Gastrocnemius medialis (tissue), 4 donors: ENCODE measurements around the gene FBXW4. TPM values are rescaled to one million over a fixed set of nuclear protein-coding genes. Genes with fewer than 3 reads are reported as not detected.

Experiments used
- ATAC-seq, 2 donors: fragments of 150-250 bp; one replicate each; pipeline ENCODE4 v1.9.1; 2016
- DNase-seq, 2 donors: peaks; one replicate each; pipeline ENCODE4 v3.0.0-alpha.2; 2019
- H3K27ac ChIP-seq, 4 donors: fragments of 200-600 bp; sonication (generic); 1 replicate in 1 of 4; 2 replicates in 3 of 4; pipeline ENCODE4 v1.5.1; 2016 to 2018; ENCODE audit warnings: mild to moderate bottlenecking in 2 of 4, moderate library complexity in 1 of 4
- H3K27me3 ChIP-seq, 3 donors: fragments of 200-600 bp; sonication (generic) in 2 of 3; 1 replicate in 1 of 3; 2 replicates in 2 of 3; pipeline versions ENCODE4 v1.5.1 to v1.6.0; 2016 to 2019; ENCODE audit warnings: mild to moderate bottlenecking in 1 of 3, moderate library complexity in 1 of 3
- H3K36me3 ChIP-seq, 2 donors: fragments of 200-600 bp; sonication (generic) in 1 of 2; one replicate each; pipeline ENCODE4 v1.5.1; 2017 to 2018
- H3K4me1 ChIP-seq, 2 donors: fragments of 200-600 bp; sonication (generic) in 1 of 2; one replicate each; pipeline ENCODE4 v1.5.1; 2016 to 2017; ENCODE audit warnings: mild to moderate bottlenecking in 2 of 2
- H3K4me3 ChIP-seq, 4 donors: fragments of 200-600 bp; sonication (generic) in 3 of 4; 1 replicate in 1 of 4; 2 replicates in 3 of 4; pipeline ENCODE4 v1.5.1; 2016 to 2019; ENCODE audit warnings: mild to moderate bottlenecking in 2 of 4
- H3K9me3 ChIP-seq, 3 donors: fragments of 200-600 bp; sonication (generic) in 2 of 3; 1 replicate in 1 of 3; 2 replicates in 2 of 3; pipeline ENCODE4 v1.5.1; 2016 to 2019
- CTCF ChIP-seq, 5 experiments: fragments of 450-650 bp in 3 of 5; fragments of 200-600 bp in 2 of 5; sonication (generic) in 2 of 5; IDR thresholded peaks in 4 of 5; conservative IDR thresholded peaks in 1 of 5; 1 replicate in 4 of 5; 2 replicates in 1 of 5; pipeline ENCODE4 v1.5.1; 2016 to 2019; ENCODE audit warnings: antibody characterized with exemption in 5 of 5, mild to moderate bottlenecking in 3 of 5, moderate library complexity in 3 of 5
- POLR2A ChIP-seq, 2 donors: fragments of 450-650 bp; IDR thresholded peaks; one replicate each; pipeline ENCODE4 v1.6.1; 2017; ENCODE audit warnings: antibody characterized with exemption in 2 of 2, mild to moderate bottlenecking in 2 of 2, moderate library complexity in 2 of 2
- in situ Hi-C, 4 donors: fragments of 200-750 bp; cut with MboI; loops; one replicate each; pipeline versions ENCODE4 v1.15.0 to v1.8.0; 2017; ENCODE audit warnings: low sequenced_read_pairs in 4 of 4
- intact Hi-C: fragments of 100-400 bp; cut with DNase I; formaldehyde crosslinking; loops from one replicate; pipeline ENCODE4 v1.15.1; 2023; ENCODE audit warnings: low total_unique reads
- total RNA-seq, 4 donors: library from RNA; depleted of rRNA; stranded (reverse); fragments of >200 nt; gene quantifications; one replicate each; pipeline versions ENCODE4 v1.1.0 to v1.2.3, GENCODE V29; 2016

FBXW4 gene
- total RNA-seq, 4 donors from 2014 or later: 43.1 to 72.6 (median 70.2) TPM

- ATAC-seq (no peak), DNase-seq (no peak)
- H3K4me1 ChIP-seq: no peaks in the 10 kb centered on the region
- H3K36me3 ChIP-seq: peaks cover 0 to 25% of the 10 kb centered on the region in 2 donors
- in situ Hi-C loops (no loop called here), intact Hi-C loops (no loop called here)
- no peak overlapping the region for H3K4me3 ChIP-seq
- no peak for TF ChIP-seq POLR2A (IDR thresholded peaks at IDR 0.05)
- no peak for TF ChIP-seq CTCF (IDR thresholded peaks at IDR 0.05 in 4 of 5, conservative IDR thresholded peaks at IDR 0.05 in 1 of 5)
- H3K27me3 ChIP-seq: no peaks in the 10 kb centered on the region
- no peak overlapping the region for H3K27ac ChIP-seq
- no peaks in the 10 kb centered on the region for H3K9me3 ChIP-seq
Observed at GRCh38 chr10:101615525-101616116, 79.3 kb downstream of the FBXW4 start.

- Histone ChIP-seq H3K4me1 (no peaks in the 10 kb centered on the region), H3K9me3 (no peaks in the 10 kb centered on the region), H3K4me3 (no peak overlapping the region), H3K27me3 (no peaks in the 10 kb centered on the region), H3K27ac (no peak overlapping the region), H3K36me3 (peaks cover 0 to 32% of the 10 kb centered on the region in 2 donors)
- DNase-seq (no peak), ATAC-seq (no peak)
- in situ Hi-C loops: no loop called here
- TF ChIP-seq POLR2A (IDR thresholded peaks at IDR 0.05) (no peak), CTCF (IDR thresholded peaks at IDR 0.05 in 4 of 5, conservative IDR thresholded peaks at IDR 0.05 in 1 of 5) (no peak)
- intact Hi-C loops: no loop called here
Observed at GRCh38 chr10:101614663-101615524, 80.1 kb downstream of the FBXW4 start.

GRCh38 chr10:101613646-101614045 is 81.3 kb downstream of the FBXW4 start:
- ATAC-seq: no peak
- Histone ChIP-seq H3K9me3 (no peaks in the 10 kb centered on the region), H3K4me3 (no peak overlapping the region), H3K27me3 (no peaks in the 10 kb centered on the region), H3K36me3 (peaks cover 0 to 42% of the 10 kb centered on the region in 2 donors), H3K27ac (no peak overlapping the region), H3K4me1 (no peaks in the 10 kb centered on the region)
- DNase-seq: no peak
- TF ChIP-seq POLR2A (IDR thresholded peaks at IDR 0.05) (no peak), CTCF (IDR thresholded peaks at IDR 0.05 in 4 of 5, conservative IDR thresholded peaks at IDR 0.05 in 1 of 5) (no peak)
- intact Hi-C loops (no loop called here), in situ Hi-C loops (no loop called here)

- ATAC-seq: no peak
- Histone ChIP-seq H3K27me3 (no peaks in the 10 kb centered on the region), H3K4me1 (no peaks in the 10 kb centered on the region), H3K4me3 (no peak overlapping the region), H3K9me3 (no peaks in the 10 kb centered on the region), H3K36me3 (peaks cover 0 to 42% of the 10 kb centered on the region in 2 donors), H3K27ac (no peak overlapping the region)
- TF ChIP-seq CTCF (IDR thresholded peaks at IDR 0.05 in 4 of 5, conservative IDR thresholded peaks at IDR 0.05 in 1 of 5): no peak
- no peak for TF ChIP-seq POLR2A (IDR thresholded peaks at IDR 0.05)
- in situ Hi-C loops (no loop called here), intact Hi-C loops (no loop called here)
- no peak for DNase-seq
Observed at GRCh38 chr10:101612872-101613271, 82.1 kb downstream of the FBXW4 start.
